Esophagus muscularis mucosa (tissue), 4 donors: ENCODE results near the gene WRAP53. TPM values are rescaled to one million over a fixed set of nuclear protein-coding genes. Genes with fewer than 3 reads are reported as not detected.
A peak's percentile ranks its signal among the peaks of the same experiment; 100 is the strongest.

Experiments used
- DNase-seq: peaks from one replicate; pipeline ENCODE4 v3.0.0-alpha.2; 2017; ENCODE audit errors: extremely low spot score
- H3K27ac ChIP-seq, 4 donors: fragments of 200-600 bp; sonication (generic); replicated peaks in 1 of 4; 1 replicate in 3 of 4; 2 replicates in 1 of 4; pipeline ENCODE4 v1.5.1; 2016 to 2019; ENCODE audit warnings: mild to moderate bottlenecking in 1 of 4
- H3K27me3 ChIP-seq, 4 donors: fragments of 200-600 bp; sonication (generic); one replicate each; pipeline versions ENCODE4 v1.5.1 to v1.6.0; 2016 to 2019
- H3K36me3 ChIP-seq, 4 donors: fragments of 200-600 bp; sonication (generic); one replicate each; pipeline ENCODE4 v1.5.1; 2016 to 2019
- H3K4me1 ChIP-seq, 4 donors: fragments of 200-600 bp; sonication (generic); one replicate each; pipeline ENCODE4 v1.5.1; 2016 to 2019
- H3K4me3 ChIP-seq, 4 donors: fragments of 200-600 bp; sonication (generic); 1 replicate in 2 of 4; 2 replicates in 2 of 4; pipeline ENCODE4 v1.5.1; 2016 to 2019; ENCODE audit warnings: mild to moderate bottlenecking in 4 of 4, moderate library complexity in 1 of 4
- H3K9me3 ChIP-seq, 4 donors: fragments of 200-600 bp; sonication (generic); 1 replicate in 3 of 4; 2 replicates in 1 of 4; pipeline ENCODE4 v1.5.1; 2016 to 2019
- CTCF ChIP-seq, 3 experiments: fragments of 200-600 bp in 2 of 3; fragments of 450-650 bp in 1 of 3; sonication (generic) in 2 of 3; IDR thresholded peaks; one replicate each; pipeline ENCODE4 v1.5.1; 2017 to 2019; ENCODE audit warnings: antibody characterized with exemption in 3 of 3, mild to moderate bottlenecking in 2 of 3, moderate library complexity in 1 of 3
- EP300 ChIP-seq: sonication (generic); formaldehyde crosslinking; IDR thresholded peaks from one replicate; pipeline ENCODE4 v1.6.1; 2017; ENCODE audit warnings: antibody characterized with exemption
- POLR2A ChIP-seq: fragments of 450-650 bp; IDR thresholded peaks from one replicate; pipeline ENCODE4 v1.6.1; 2017; ENCODE audit warnings: antibody characterized with exemption, moderate library complexity, mild to moderate bottlenecking, low read depth
- POLR2AphosphoS5 ChIP-seq, 2 donors: sonication (generic); formaldehyde crosslinking; IDR thresholded peaks; one replicate each; pipeline ENCODE4 v1.6.1; 2017; ENCODE audit warnings: antibody characterized with exemption in 2 of 2
- WGBS: methylation state at CpG from one replicate; pipeline ENCODE4 v1.1.5; 2018; 5-methylcytosine and 5-hydroxymethylcytosine counted together
- intact Hi-C: fragments of 100-400 bp; cut with DNase I; formaldehyde crosslinking; loops from one replicate; pipeline ENCODE4 v1.15.1; 2023
- total RNA-seq, 4 donors: library from RNA; depleted of rRNA; stranded (reverse); fragments of >200 nt; gene quantifications; one replicate each; pipeline versions ENCODE4 v1.1.0 to v1.2.1, GENCODE V29; 2016

WRAP53 gene
- total RNA-seq, 4 donors from 2014 or later = 3.3 to 6.4 (median 3.8) TPM

DNA sequence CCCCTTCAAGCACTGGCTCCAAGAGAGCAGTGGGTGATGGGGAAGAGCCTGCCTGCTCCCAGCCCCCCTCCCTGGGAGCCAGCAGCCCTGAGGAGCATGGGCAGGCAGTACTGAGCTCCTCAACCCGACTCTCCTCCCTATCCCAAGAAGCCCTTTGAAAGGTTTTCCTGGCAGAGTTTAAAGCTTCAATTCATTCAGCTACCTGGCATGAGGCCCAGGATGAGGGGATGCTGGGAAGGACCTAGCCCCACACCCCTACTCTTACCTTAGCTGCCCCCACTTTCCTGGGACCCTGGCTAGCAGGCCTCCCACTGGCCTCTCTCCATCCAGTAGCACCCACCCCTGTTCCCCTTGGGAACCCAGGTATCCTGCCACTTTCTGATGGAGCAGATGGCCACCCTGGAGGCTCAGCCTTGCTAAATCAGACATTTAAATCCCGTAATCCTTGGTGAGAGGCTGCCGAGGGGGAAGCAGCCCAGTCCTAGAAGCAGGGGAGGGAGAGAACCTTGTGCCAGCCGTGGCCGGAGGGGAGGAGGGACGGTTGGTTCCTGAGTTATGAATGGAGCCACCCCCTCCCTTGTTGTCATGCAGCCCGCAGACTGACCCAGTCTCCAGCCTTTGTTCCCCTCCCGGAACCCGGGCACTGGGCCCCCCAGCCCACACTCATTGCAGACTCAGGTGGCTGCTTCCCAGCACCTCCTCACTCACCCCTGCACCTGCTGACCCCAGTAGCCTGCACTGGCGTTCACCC lies 20.4 kb upstream of the WRAP53 start:
- H3K4me1 ChIP-seq = no peaks in the 10 kb centered on the region
- TF ChIP-seq POLR2AphosphoS5 (IDR thresholded peaks at IDR 0.05) = no peak
- TF ChIP-seq POLR2A = no peak
- TF ChIP-seq CTCF (IDR thresholded peaks at IDR 0.05) = no peak
- TF ChIP-seq EP300 = no peak
- H3K9me3 ChIP-seq = no peaks in the 10 kb centered on the region
- DNase-seq = no peak
- H3K27ac ChIP-seq = no peak overlapping the region
- no peak overlapping the region for H3K4me3 ChIP-seq
- intact Hi-C loops = no loop called here
- H3K36me3 ChIP-seq = peaks cover 27 to 71% (median 58%) of the 10 kb centered on the region in 4 donors
- WGBS = 73% methylated on average over 8 of the region's 10 CpGs
- H3K27me3 ChIP-seq = no peaks in the 10 kb centered on the region

- 94% methylated on average over 7 of the region's 7 CpGs for WGBS
Observed at GRCh38 chr17:7668482-7668881, 19.8 kb upstream of the WRAP53 start.

DNA sequence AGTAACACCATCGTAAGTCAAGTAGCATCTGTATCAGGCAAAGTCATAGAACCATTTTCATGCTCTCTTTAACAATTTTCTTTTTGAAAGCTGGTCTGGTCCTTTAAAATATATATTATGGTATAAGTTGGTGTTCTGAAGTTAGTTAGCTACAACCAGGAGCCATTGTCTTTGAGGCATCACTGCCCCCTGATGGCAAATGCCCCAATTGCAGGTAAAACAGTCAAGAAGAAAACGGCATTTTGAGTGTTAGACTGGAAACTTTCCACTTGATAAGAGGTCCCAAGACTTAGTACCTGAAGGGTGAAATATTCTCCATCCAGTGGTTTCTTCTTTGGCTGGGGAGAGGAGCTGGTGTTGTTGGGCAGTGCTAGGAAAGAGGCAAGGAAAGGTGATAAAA lies 15.0 kb upstream of the WRAP53 start:
- Histone ChIP-seq H3K4me1 (no peaks in the 10 kb centered on the region), H3K4me3 (no peak overlapping the region), H3K9me3 (peaks cover 0 to 7% (median 3%) of the 10 kb centered on the region in 4 donors), H3K36me3 (peaks cover 58 to 83% (median 80%) of the 10 kb centered on the region in 4 donors), H3K27ac (no peak overlapping the region), H3K27me3 (no peaks in the 10 kb centered on the region)
- intact Hi-C loops = no loop called here
- TF ChIP-seq CTCF (IDR thresholded peaks at IDR 0.05) (peak in 1 of 3 experiments; percentile 14), POLR2A (no peak)
- DNase-seq = no peak
- 90% methylated on average over 2 of the region's 2 CpGs for WGBS

More at GRCh38 chr17:7668482-7668881, 19.8 kb upstream of the WRAP53 start:
- TF ChIP-seq POLR2AphosphoS5 (IDR thresholded peaks at IDR 0.05) (no peak), CTCF (IDR thresholded peaks at IDR 0.05) (no peak), POLR2A (no peak), EP300 (no peak)
- no peaks in the 10 kb centered on the region for H3K4me1 ChIP-seq
- intact Hi-C loops = no loop called here
- no peaks in the 10 kb centered on the region for H3K27me3 ChIP-seq
- peaks cover 0 to 4% (median 2%) of the 10 kb centered on the region in 4 donors for H3K9me3 ChIP-seq
- no peak for DNase-seq
- H3K27ac ChIP-seq = no peak overlapping the region
- no peak overlapping the region for H3K4me3 ChIP-seq
- peaks cover 33 to 78% (median 65%) of the 10 kb centered on the region in 4 donors for H3K36me3 ChIP-seq

GRCh38 chr17:7674934-7675333 lies 13.3 kb upstream of the WRAP53 start:
- H3K27ac ChIP-seq = no peak overlapping the region
- intact Hi-C loops = no loop called here
- peaks cover 0 to 7% (median 3%) of the 10 kb centered on the region in 4 donors for H3K9me3 ChIP-seq
- H3K4me1 ChIP-seq = no peaks in the 10 kb centered on the region
- no peak for TF ChIP-seq POLR2A
- TF ChIP-seq POLR2AphosphoS5 (IDR thresholded peaks at IDR 0.05) = no peak
- TF ChIP-seq CTCF (IDR thresholded peaks at IDR 0.05) = no peak
- no peak for TF ChIP-seq EP300
- no peaks in the 10 kb centered on the region for H3K27me3 ChIP-seq
- peaks cover 46 to 66% (median 63%) of the 10 kb centered on the region in 4 donors for H3K36me3 ChIP-seq
- no peak overlapping the region for H3K4me3 ChIP-seq
- no peak for DNase-seq
- WGBS = 89% methylated on average over 14 of the region's 14 CpGs
